ENCODE data around the gene CCDC102A. TPM values are rescaled to one million over a fixed set of nuclear protein-coding genes. Genes with fewer than 3 reads are reported as not detected.

CCDC102A gene
- total and polyA plus RNA-seq, 2 donors (not counting 3 experiments of a cell fraction or from before 2014, with no cell fraction given) = 7.8 to 12.2 TPM

- H3K79me2 ChIP-seq (ENCODE audit: control insufficient read depth, insufficient read depth, low read length) = no peaks in the 10 kb centered on the region
- ChIA-PET POLR2A (no interaction called here), CTCF (no interaction called here)
- no peak for DNase-seq (ENCODE audit: low read depth, low spot score)
- dilution Hi-C loops (cut with MboI; ENCODE audit: extremely low pct_ligation_motif_present, low sequenced_read_pairs) (no loop called here), intact Hi-C loops (cut with micrococcal nuclease) (no loop called here)
- H3K9me1 ChIP-seq (replicated peaks; ENCODE audit: control insufficient read depth, extremely low read depth, insufficient read depth, low read length) = no peaks in the 10 kb centered on the region
- BruUV-seq (replicated peaks) = no TSS peak
- no peaks in the 10 kb centered on the region for H4K20me1 ChIP-seq (replicated peaks; ENCODE audit: control insufficient read depth, extremely low read depth, insufficient read depth, low read length)
- no peak overlapping the region for H3K4me2 ChIP-seq (ENCODE audit: insufficient read depth, low read length)
- no peaks in the 10 kb centered on the region for H3K9me3 ChIP-seq (replicated peaks; ENCODE audit: control insufficient read depth, insufficient read depth, low read length)
- no peak for TF ChIP-seq MAX (IDR thresholded peaks at IDR 0.05; ENCODE audit: insufficient read depth, insufficient read length)
- no peak for TF ChIP-seq POLR2A (IDR thresholded peaks at IDR 0.05; ENCODE audit: low read depth, low read length)
- no peak for TF ChIP-seq CTCF (IDR thresholded peaks at IDR 0.05; ENCODE audit: extremely low read depth in 1 of 2, insufficient read depth in 1 of 2, low read depth in 1 of 2, low read length in 2 of 2)
- TF ChIP-seq POLR2AphosphoS5 (IDR thresholded peaks at IDR 0.05; ENCODE audit: insufficient read depth, low read depth, low read length) = no peak
- TF ChIP-seq FOS (IDR thresholded peaks at IDR 0.05; ENCODE audit: borderline replicate concordance, insufficient read depth, low read length) = no peak
- no peak for TF ChIP-seq EZH2 (IDR thresholded peaks at IDR 0.05; ENCODE audit: borderline replicate concordance, low read depth, low read length, severe bottlenecking)
- TF ChIP-seq GATA2 (IDR thresholded peaks at IDR 0.05; ENCODE audit: insufficient read depth, insufficient read length, low read depth, low read length) = no peak
- no peak for TF ChIP-seq MYC (IDR thresholded peaks at IDR 0.05; ENCODE audit: low read depth, low read length)
- TF ChIP-seq JUN (IDR thresholded peaks at IDR 0.05; ENCODE audit: borderline replicate concordance, insufficient read depth, insufficient read length, low read depth) = no peak
- no peaks in the 10 kb centered on the region for H3K36me3 ChIP-seq (ENCODE audit: control insufficient read depth in 2 of 2, extremely low read depth in 1 of 2, insufficient read depth in 2 of 2, low read length in 2 of 2)
- H3K4me3 ChIP-seq (replicated peaks in 1 of 3; ENCODE audit: insufficient read depth in 1 of 3, low read depth in 1 of 3, low read length in 3 of 3) = no peak overlapping the region
- no peaks in the 10 kb centered on the region for H3K4me1 ChIP-seq (ENCODE audit: control insufficient read depth, extremely low read depth, insufficient read depth, low read length)
- FAIRE-seq = no peak
- no peak overlapping the region for H2AFZ ChIP-seq (ENCODE audit: low read depth, low read length)
- no peak overlapping the region for H3K27ac ChIP-seq (ENCODE audit: insufficient read depth, low read depth, low read length)
- peaks cover under 1 to 4% of the 10 kb centered on the region in 2 experiments for H3K27me3 ChIP-seq (ENCODE audit: control insufficient read depth in 2 of 2, insufficient read depth in 2 of 2, low read length in 2 of 2)
- H3K9ac ChIP-seq (replicated peaks; ENCODE audit: extremely low read depth, insufficient read depth, low read length) = no peak overlapping the region
Observed at GRCh38 chr16:57566436-57566835, 30.1 kb upstream of the CCDC102A start.

Measured in endothelial cell of umbilical vein (primary cell).